ENCODE measurements around the gene MMADHC. TPM values are rescaled to one million over a fixed set of nuclear protein-coding genes. Genes with fewer than 3 reads are reported as not detected.
"Not testable (repeated sequence)": the region's sequence is repeated elsewhere in the genome, so short reads cannot be mapped to it uniquely, and the experiment has no call there.

Gene MMADHC
- total RNA-seq, 1 donor from 2014 or later = 92.8 TPM

- H3K27ac Mint-ChIP-seq = peak overlapping the region; percentile 60
Measured at GRCh38 chr2:149572102-149572953, 15.2 kb downstream of the MMADHC start.

GRCh38 chr2:149568138-149568537, 19.4 kb downstream of the MMADHC start:
- no peaks in the 10 kb centered on the region for H3K9me3 Mint-ChIP-seq
- H3K4me1 Mint-ChIP-seq = no peaks in the 10 kb centered on the region
- H3K27ac Mint-ChIP-seq = no peak overlapping the region
- no peak overlapping the region for H3K4me3 Mint-ChIP-seq
- no peaks in the 10 kb centered on the region for H3K27me3 Mint-ChIP-seq (ENCODE audit: low read depth)
- DNase-seq (ENCODE audit: low spot score in 2 of 2, unreplicated experiment in 2 of 2) = no peak
- H3K36me3 Mint-ChIP-seq = peaks cover 23% of the 10 kb centered on the region
- TF ChIP-seq CTCF (IDR thresholded peaks at IDR 0.05; ENCODE audit: unreplicated experiment) = no peak

More at GRCh38 chr2:149572102-149572953, 15.2 kb downstream of the MMADHC start:
- no peak for DNase-seq (ENCODE audit: low spot score in 2 of 2, unreplicated experiment in 2 of 2)
- H3K4me1 Mint-ChIP-seq = peaks cover 5% of the 10 kb centered on the region
- TF ChIP-seq CTCF (IDR thresholded peaks at IDR 0.05; ENCODE audit: unreplicated experiment) = no peak
- H3K4me3 Mint-ChIP-seq = no peak overlapping the region
- no peaks in the 10 kb centered on the region for H3K9me3 Mint-ChIP-seq
- peaks cover 28% of the 10 kb centered on the region for H3K36me3 Mint-ChIP-seq
- no peaks in the 10 kb centered on the region for H3K27me3 Mint-ChIP-seq (ENCODE audit: low read depth)

GRCh38 chr2:149566652-149567051, 20.9 kb downstream of the MMADHC start:
- peaks cover 18% of the 10 kb centered on the region for H3K36me3 Mint-ChIP-seq
- no peaks in the 10 kb centered on the region for H3K9me3 Mint-ChIP-seq
- H3K4me1 Mint-ChIP-seq = peaks cover 7% of the 10 kb centered on the region
- DNase-seq (ENCODE audit: low spot score in 2 of 2, unreplicated experiment in 2 of 2) = no peak
- no peak overlapping the region for H3K27ac Mint-ChIP-seq
- no peaks in the 10 kb centered on the region for H3K27me3 Mint-ChIP-seq (ENCODE audit: low read depth)
- TF ChIP-seq CTCF (IDR thresholded peaks at IDR 0.05; ENCODE audit: unreplicated experiment) = no peak
- H3K4me3 Mint-ChIP-seq = no peak overlapping the region

- peaks cover 18% of the 10 kb centered on the region for H3K36me3 Mint-ChIP-seq
- H3K9me3 Mint-ChIP-seq; H3K27ac Mint-ChIP-seq; DNase-seq (ENCODE audit: low spot score in 2 of 2, unreplicated experiment in 2 of 2); H3K4me3 Mint-ChIP-seq; H3K27me3 Mint-ChIP-seq (ENCODE audit: low read depth): not testable (repeated sequence)
- H3K4me1 Mint-ChIP-seq = peaks cover 14% of the 10 kb centered on the region
Measured at GRCh38 chr2:149565625-149566024, 21.9 kb downstream of the MMADHC start.

GRCh38 chr2:149564983-149565382, 22.6 kb downstream of the MMADHC start:
- no peak overlapping the region for H3K27ac Mint-ChIP-seq
- peaks cover 15% of the 10 kb centered on the region for H3K4me1 Mint-ChIP-seq

More at GRCh38 chr2:149564983-149565382, 22.6 kb downstream of the MMADHC start:
- H3K36me3 Mint-ChIP-seq = peaks cover 18% of the 10 kb centered on the region
- TF ChIP-seq CTCF (IDR thresholded peaks at IDR 0.05; ENCODE audit: unreplicated experiment) = no peak
- no peaks in the 10 kb centered on the region for H3K27me3 Mint-ChIP-seq (ENCODE audit: low read depth)
- no peak for DNase-seq (ENCODE audit: low spot score in 2 of 2, unreplicated experiment in 2 of 2)
- no peaks in the 10 kb centered on the region for H3K9me3 Mint-ChIP-seq
- H3K4me3 Mint-ChIP-seq = no peak overlapping the region
